Measurements from ENCODE around the gene THSD4.

Gene THSD4

GRCh38 chr15:71328453-71328852 lies 213.2 kb downstream of the THSD4 start:
- Histone ChIP-seq H3K36me3 (ENCODE audit: control insufficient read depth, insufficient read depth, low read length) (no peaks in the 10 kb centered on the region), H3K4me1 (ENCODE audit: control insufficient read depth, insufficient read depth, low read length) (no peaks in the 10 kb centered on the region), H3K9ac (ENCODE audit: low read length) (no peak overlapping the region), H3K4me3 (ENCODE audit: low read length) (no peak overlapping the region), H3K27me3 (ENCODE audit: control insufficient read depth, insufficient read depth, low read length) (no peaks in the 10 kb centered on the region), H3K9me3 (ENCODE audit: control insufficient read depth, low read length) (no peaks in the 10 kb centered on the region)

- no peaks in the 10 kb centered on the region for H3K36me3 ChIP-seq (ENCODE audit: control insufficient read depth, insufficient read depth, low read length)
- no peak overlapping the region for H3K4me3 ChIP-seq (ENCODE audit: low read length)
- H3K9me3 ChIP-seq (ENCODE audit: control insufficient read depth, low read length), result no peaks in the 10 kb centered on the region
- H3K4me1 ChIP-seq (ENCODE audit: control insufficient read depth, insufficient read depth, low read length), result no peaks in the 10 kb centered on the region
- no peaks in the 10 kb centered on the region for H3K27me3 ChIP-seq (ENCODE audit: control insufficient read depth, insufficient read depth, low read length)
- no peak overlapping the region for H3K9ac ChIP-seq (ENCODE audit: low read length)
These were observed 213.8 kb downstream of the THSD4 start for GRCh38 chr15:71329041-71329440.

- Histone ChIP-seq H3K9me3 (ENCODE audit: control insufficient read depth, low read length) (no peaks in the 10 kb centered on the region), H3K36me3 (ENCODE audit: control insufficient read depth, insufficient read depth, low read length) (no peaks in the 10 kb centered on the region), H3K27me3 (ENCODE audit: control insufficient read depth, insufficient read depth, low read length) (no peaks in the 10 kb centered on the region), H3K9ac (ENCODE audit: low read length) (no peak overlapping the region), H3K4me1 (ENCODE audit: control insufficient read depth, insufficient read depth, low read length) (no peaks in the 10 kb centered on the region), H3K4me3 (ENCODE audit: low read length) (no peak overlapping the region)
These were observed 214.4 kb downstream of the THSD4 start for GRCh38 chr15:71329497-71330260.

- H3K9me3 ChIP-seq (ENCODE audit: control insufficient read depth, low read length), result no peaks in the 10 kb centered on the region
- H3K9ac ChIP-seq (ENCODE audit: low read length), result no peak overlapping the region
- H3K27me3 ChIP-seq (ENCODE audit: control insufficient read depth, insufficient read depth, low read length), result no peaks in the 10 kb centered on the region
- no peak overlapping the region for H3K4me3 ChIP-seq (ENCODE audit: low read length)
- no peaks in the 10 kb centered on the region for H3K4me1 ChIP-seq (ENCODE audit: control insufficient read depth, insufficient read depth, low read length)
- no peaks in the 10 kb centered on the region for H3K36me3 ChIP-seq (ENCODE audit: control insufficient read depth, insufficient read depth, low read length)
These were observed 215.4 kb downstream of the THSD4 start for GRCh38 chr15:71330638-71331162.

- H3K27me3 ChIP-seq (ENCODE audit: control insufficient read depth, insufficient read depth, low read length), result no peaks in the 10 kb centered on the region
- no peaks in the 10 kb centered on the region for H3K36me3 ChIP-seq (ENCODE audit: control insufficient read depth, insufficient read depth, low read length)
- H3K4me3 ChIP-seq (ENCODE audit: low read length), result no peak overlapping the region
- H3K9ac ChIP-seq (ENCODE audit: low read length), result no peak overlapping the region
- no peaks in the 10 kb centered on the region for H3K4me1 ChIP-seq (ENCODE audit: control insufficient read depth, insufficient read depth, low read length)
- no peaks in the 10 kb centered on the region for H3K9me3 ChIP-seq (ENCODE audit: control insufficient read depth, low read length)
These were observed 215.9 kb downstream of the THSD4 start for GRCh38 chr15:71331173-71331572.

GRCh38 chr15:71332431-71333004 lies 217.2 kb downstream of the THSD4 start:
- peaks cover 11% of the 10 kb centered on the region for H3K4me1 ChIP-seq (ENCODE audit: control insufficient read depth, insufficient read depth, low read length)
- H3K9me3 ChIP-seq (ENCODE audit: control insufficient read depth, low read length), result no peaks in the 10 kb centered on the region
- no peaks in the 10 kb centered on the region for H3K36me3 ChIP-seq (ENCODE audit: control insufficient read depth, insufficient read depth, low read length)
- H3K27me3 ChIP-seq (ENCODE audit: control insufficient read depth, insufficient read depth, low read length), result no peaks in the 10 kb centered on the region
- no peak overlapping the region for H3K4me3 ChIP-seq (ENCODE audit: low read length)
- no peak overlapping the region for H3K9ac ChIP-seq (ENCODE audit: low read length)

GRCh38 chr15:71333136-71333700 lies 217.9 kb downstream of the THSD4 start:
- Histone ChIP-seq H3K4me1 (ENCODE audit: control insufficient read depth, insufficient read depth, low read length) (peaks cover 13% of the 10 kb centered on the region), H3K4me3 (ENCODE audit: low read length) (no peak overlapping the region), H3K36me3 (ENCODE audit: control insufficient read depth, insufficient read depth, low read length) (no peaks in the 10 kb centered on the region), H3K9me3 (ENCODE audit: control insufficient read depth, low read length) (no peaks in the 10 kb centered on the region), H3K9ac (ENCODE audit: low read length) (no peak overlapping the region), H3K27me3 (ENCODE audit: control insufficient read depth, insufficient read depth, low read length) (no peaks in the 10 kb centered on the region)

GRCh38 chr15:71333839-71334238 lies 218.6 kb downstream of the THSD4 start:
- no peaks in the 10 kb centered on the region for H3K9me3 ChIP-seq (ENCODE audit: control insufficient read depth, low read length)

GRCh38 chr15:71334434-71334833 lies 219.2 kb downstream of the THSD4 start:
- Histone ChIP-seq H3K27me3 (ENCODE audit: control insufficient read depth, insufficient read depth, low read length) (no peaks in the 10 kb centered on the region), H3K36me3 (ENCODE audit: control insufficient read depth, insufficient read depth, low read length) (no peaks in the 10 kb centered on the region), H3K9me3 (ENCODE audit: control insufficient read depth, low read length) (no peaks in the 10 kb centered on the region), H3K9ac (ENCODE audit: low read length) (no peak overlapping the region), H3K4me3 (ENCODE audit: low read length) (no peak overlapping the region), H3K4me1 (ENCODE audit: control insufficient read depth, insufficient read depth, low read length) (peaks cover 13% of the 10 kb centered on the region)

More at GRCh38 chr15:71333839-71334238, 218.6 kb downstream of the THSD4 start:
- no peak overlapping the region for H3K9ac ChIP-seq (ENCODE audit: low read length)
- no peak overlapping the region for H3K4me3 ChIP-seq (ENCODE audit: low read length)
- no peaks in the 10 kb centered on the region for H3K27me3 ChIP-seq (ENCODE audit: control insufficient read depth, insufficient read depth, low read length)
- H3K36me3 ChIP-seq (ENCODE audit: control insufficient read depth, insufficient read depth, low read length), result no peaks in the 10 kb centered on the region
- H3K4me1 ChIP-seq (ENCODE audit: control insufficient read depth, insufficient read depth, low read length), result peaks cover 13% of the 10 kb centered on the region

- no peaks in the 10 kb centered on the region for H3K9me3 ChIP-seq (ENCODE audit: control insufficient read depth, low read length)
- peaks cover 13% of the 10 kb centered on the region for H3K4me1 ChIP-seq (ENCODE audit: control insufficient read depth, insufficient read depth, low read length)
- no peak overlapping the region for H3K4me3 ChIP-seq (ENCODE audit: low read length)
- H3K27me3 ChIP-seq (ENCODE audit: control insufficient read depth, insufficient read depth, low read length), result no peaks in the 10 kb centered on the region
- H3K9ac ChIP-seq (ENCODE audit: low read length), result no peak overlapping the region
- H3K36me3 ChIP-seq (ENCODE audit: control insufficient read depth, insufficient read depth, low read length), result no peaks in the 10 kb centered on the region
These were observed 219.6 kb downstream of the THSD4 start for GRCh38 chr15:71334873-71335272.

GRCh38 chr15:71335591-71335990 lies 220.3 kb downstream of the THSD4 start:
- Histone ChIP-seq H3K4me1 (ENCODE audit: control insufficient read depth, insufficient read depth, low read length) (peaks cover 13% of the 10 kb centered on the region), H3K36me3 (ENCODE audit: control insufficient read depth, insufficient read depth, low read length) (no peaks in the 10 kb centered on the region), H3K27me3 (ENCODE audit: control insufficient read depth, insufficient read depth, low read length) (no peaks in the 10 kb centered on the region), H3K9me3 (ENCODE audit: control insufficient read depth, low read length) (no peaks in the 10 kb centered on the region), H3K9ac (ENCODE audit: low read length) (no peak overlapping the region), H3K4me3 (ENCODE audit: low read length) (no peak overlapping the region)

- no peak overlapping the region for H3K9ac ChIP-seq (ENCODE audit: low read length)
- peaks cover 13% of the 10 kb centered on the region for H3K4me1 ChIP-seq (ENCODE audit: control insufficient read depth, insufficient read depth, low read length)
- H3K27me3 ChIP-seq (ENCODE audit: control insufficient read depth, insufficient read depth, low read length), result no peaks in the 10 kb centered on the region
- H3K9me3 ChIP-seq (ENCODE audit: control insufficient read depth, low read length), result no peaks in the 10 kb centered on the region
- no peaks in the 10 kb centered on the region for H3K36me3 ChIP-seq (ENCODE audit: control insufficient read depth, insufficient read depth, low read length)
- no peak overlapping the region for H3K4me3 ChIP-seq (ENCODE audit: low read length)
These were observed 221.4 kb downstream of the THSD4 start for GRCh38 chr15:71336671-71337070.
